ENCODE results near the gene MED17. TPM values are rescaled to one million over a fixed set of nuclear protein-coding genes. Genes with fewer than 3 reads are reported as not detected.

Gene MED17
- total and polyA plus RNA-seq, 10 of the 15 experiments (the other 5 are each of a cell fraction or from before 2014, with no cell fraction given): 7.3 to 38.7 (median 28.3) TPM

DNA sequence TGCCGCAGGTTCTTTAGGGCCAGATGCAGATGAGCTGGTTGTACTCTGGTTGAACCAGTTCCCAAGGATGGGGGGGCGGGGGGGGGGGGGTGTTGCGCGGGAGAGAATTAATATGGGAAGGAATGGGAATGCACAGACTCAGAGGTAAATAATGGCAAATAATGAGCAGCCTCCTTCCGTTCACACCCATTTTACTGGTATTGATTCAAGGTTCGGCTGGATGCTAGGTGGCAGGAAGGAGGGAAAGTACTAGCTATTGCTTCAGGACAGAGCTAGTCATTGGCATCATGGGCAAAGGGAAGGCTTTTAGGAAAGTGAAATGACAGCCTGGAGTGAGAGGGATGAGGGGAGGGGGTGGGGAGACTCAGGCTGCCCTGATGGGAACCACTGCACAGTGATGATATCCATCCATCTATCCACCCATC lies 66.5 kb downstream of the MED17 start, which contains the start of gene VSTM5 (continued):
- TF ChIP-seq, protein P1, sequence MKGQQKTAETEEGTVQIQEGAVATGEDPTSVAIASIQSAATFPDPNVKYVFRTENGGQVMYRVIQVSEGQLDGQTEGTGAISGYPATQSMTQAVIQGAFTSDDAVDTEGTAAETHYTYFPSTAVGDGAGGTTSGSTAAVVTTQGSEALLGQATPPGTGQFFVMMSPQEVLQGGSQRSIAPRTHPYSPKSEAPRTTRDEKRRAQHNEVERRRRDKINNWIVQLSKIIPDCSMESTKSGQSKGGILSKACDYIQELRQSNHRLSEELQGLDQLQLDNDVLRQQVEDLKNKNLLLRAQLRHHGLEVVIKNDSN (IDR thresholded peaks at IDR 0.05; ENCODE audit: borderline replicate concordance, extremely low read length, insufficient read depth, low read depth, low read length): no peak
- TF ChIP-seq E4F1 (IDR thresholded peaks at IDR 0.05; ENCODE audit: borderline replicate concordance, partially characterized antibody): no peak

DNA sequence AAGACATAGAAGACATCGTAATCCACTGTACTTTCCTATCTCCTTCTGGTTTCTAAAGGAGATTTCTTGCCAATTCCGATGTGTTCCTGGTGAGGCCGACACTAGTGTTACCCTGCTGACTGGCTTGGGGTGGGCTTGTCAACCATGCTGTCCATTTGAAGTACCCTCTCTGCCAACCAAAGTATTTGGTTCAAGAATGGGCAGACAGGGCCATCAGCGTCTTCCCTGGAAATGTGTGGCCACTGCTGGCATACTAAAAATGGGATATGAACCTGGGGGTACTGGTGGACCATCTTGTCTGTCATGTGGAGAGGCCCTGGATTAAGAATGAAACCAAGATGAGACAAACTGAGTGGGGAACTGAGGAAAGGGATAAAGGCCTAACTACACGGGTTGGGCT lies 68.2 kb downstream of the MED17 start:
- TF ChIP-seq, protein P2, sequence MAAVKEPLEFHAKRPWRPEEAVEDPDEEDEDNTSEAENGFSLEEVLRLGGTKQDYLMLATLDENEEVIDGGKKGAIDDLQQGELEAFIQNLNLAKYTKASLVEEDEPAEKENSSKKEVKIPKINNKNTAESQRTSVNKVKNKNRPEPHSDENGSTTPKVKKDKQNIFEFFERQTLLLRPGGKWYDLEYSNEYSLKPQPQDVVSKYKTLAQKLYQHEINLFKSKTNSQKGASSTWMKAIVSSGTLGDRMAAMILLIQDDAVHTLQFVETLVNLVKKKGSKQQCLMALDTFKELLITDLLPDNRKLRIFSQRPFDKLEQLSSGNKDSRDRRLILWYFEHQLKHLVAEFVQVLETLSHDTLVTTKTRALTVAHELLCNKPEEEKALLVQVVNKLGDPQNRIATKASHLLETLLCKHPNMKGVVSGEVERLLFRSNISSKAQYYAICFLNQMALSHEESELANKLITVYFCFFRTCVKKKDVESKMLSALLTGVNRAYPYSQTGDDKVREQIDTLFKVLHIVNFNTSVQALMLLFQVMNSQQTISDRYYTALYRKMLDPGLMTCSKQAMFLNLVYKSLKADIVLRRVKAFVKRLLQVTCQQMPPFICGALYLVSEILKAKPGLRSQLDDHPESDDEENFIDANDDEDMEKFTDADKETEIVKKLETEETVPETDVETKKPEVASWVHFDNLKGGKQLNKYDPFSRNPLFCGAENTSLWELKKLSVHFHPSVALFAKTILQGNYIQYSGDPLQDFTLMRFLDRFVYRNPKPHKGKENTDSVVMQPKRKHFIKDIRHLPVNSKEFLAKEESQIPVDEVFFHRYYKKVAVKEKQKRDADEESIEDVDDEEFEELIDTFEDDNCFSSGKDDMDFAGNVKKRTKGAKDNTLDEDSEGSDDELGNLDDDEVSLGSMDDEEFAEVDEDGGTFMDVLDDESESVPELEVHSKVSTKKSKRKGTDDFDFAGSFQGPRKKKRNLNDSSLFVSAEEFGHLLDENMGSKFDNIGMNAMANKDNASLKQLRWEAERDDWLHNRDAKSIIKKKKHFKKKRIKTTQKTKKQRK (IDR thresholded peaks at IDR 0.05; ENCODE audit: low read depth, low read length): no peak
- TF ChIP-seq ZNF384 (IDR thresholded peaks at IDR 0.05; ENCODE audit: borderline replicate concordance, low read depth, low read length): no peak
- TF ChIP-seq, protein P3, sequence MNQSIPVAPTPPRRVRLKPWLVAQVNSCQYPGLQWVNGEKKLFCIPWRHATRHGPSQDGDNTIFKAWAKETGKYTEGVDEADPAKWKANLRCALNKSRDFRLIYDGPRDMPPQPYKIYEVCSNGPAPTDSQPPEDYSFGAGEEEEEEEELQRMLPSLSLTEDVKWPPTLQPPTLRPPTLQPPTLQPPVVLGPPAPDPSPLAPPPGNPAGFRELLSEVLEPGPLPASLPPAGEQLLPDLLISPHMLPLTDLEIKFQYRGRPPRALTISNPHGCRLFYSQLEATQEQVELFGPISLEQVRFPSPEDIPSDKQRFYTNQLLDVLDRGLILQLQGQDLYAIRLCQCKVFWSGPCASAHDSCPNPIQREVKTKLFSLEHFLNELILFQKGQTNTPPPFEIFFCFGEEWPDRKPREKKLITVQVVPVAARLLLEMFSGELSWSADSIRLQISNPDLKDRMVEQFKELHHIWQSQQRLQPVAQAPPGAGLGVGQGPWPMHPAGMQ (IDR thresholded peaks at IDR 0.05; ENCODE audit: borderline replicate concordance): no peak
- no peak for TF ChIP-seq CBX3 (IDR thresholded peaks at IDR 0.05; ENCODE audit: borderline replicate concordance, low read depth)
- TF ChIP-seq POU2F2 (IDR thresholded peaks at IDR 0.05; ENCODE audit: borderline replicate concordance, low read depth, low read length): no peak
- TF ChIP-seq NFYA (IDR thresholded peaks at IDR 0.05; ENCODE audit: borderline replicate concordance, low read depth, low read length): no peak
- TF ChIP-seq NFYB (IDR thresholded peaks at IDR 0.05; ENCODE audit: insufficient read depth, low read depth, low read length): no peak
- TF ChIP-seq SIX5 (IDR thresholded peaks at IDR 0.05; ENCODE audit: low read depth, low read length, severe bottlenecking): no peak
- no peak for TF ChIP-seq RCOR1 (conservative IDR thresholded peaks at IDR 0.05; ENCODE audit: low read depth, low read length)
- SMC1A ChIA-PET (ENCODE audit: uncharacterized antibody, unreplicated experiment): no interaction called here

More for the DNA sequence above, 68.2 kb downstream of the MED17 start:
- H2AFZ ChIP-seq (ENCODE audit: control insufficient read depth, low read depth, low read length): no peak overlapping the region
- H3K4me1 ChIP-seq (ENCODE audit: control insufficient read depth, insufficient read depth, low read length): no peaks in the 10 kb centered on the region
- H3K9me3 ChIP-seq (replicated peaks; ENCODE audit: control insufficient read depth, insufficient read depth, low read length): no peaks in the 10 kb centered on the region
- intact Hi-C loops (cut with micrococcal nuclease; ENCODE audit: unreplicated experiment): no loop called here
- no TSS peak for BruUV-seq (replicated peaks)
- in situ Hi-C loops (cut with MboI): no loop called here
- POLR2A ChIA-PET: no interaction called here
- 26% methylated on average over 5 of the region's 5 CpGs for WGBS (ENCODE audit: insufficient coverage, insufficient replicate concordance, low lambda C conversion rate, missing lambda C conversion rate)
- FAIRE-seq (no peak), DNase-seq (ENCODE audit: low read depth, low spot score) (no peak), ATAC-seq (no peak)
- H4K20me1 ChIP-seq (ENCODE audit: control insufficient read depth, insufficient read depth): no peaks in the 10 kb centered on the region
- peaks cover 0 to 4% of the 10 kb centered on the region in 2 experiments; a peak in 3 of 4 replicates for H3K27me3 ChIP-seq (replicated peaks in 1 of 2; ENCODE audit: control insufficient read depth in 2 of 2, insufficient read depth in 2 of 2, low read length in 1 of 2)
- no peaks in the 10 kb centered on the region for H3K36me3 ChIP-seq (ENCODE audit: control insufficient read depth in 2 of 2, insufficient read depth in 2 of 2, low read length in 1 of 2)
- CTCF ChIA-PET: no interaction called here
- no peaks in the 10 kb centered on the region for H3K79me2 ChIP-seq (ENCODE audit: control insufficient read depth, insufficient read depth, low read length)
- RAD21 ChIA-PET (ENCODE audit: unreplicated experiment): no interaction called here
- no peak overlapping the region for H3K4me2 ChIP-seq (ENCODE audit: control insufficient read depth, insufficient read depth)
- H3K27ac ChIP-seq (ENCODE audit: control insufficient read depth, insufficient read depth): no peak overlapping the region
- H3K4me3 ChIP-seq: no peak overlapping the region
- H3K9ac ChIP-seq (ENCODE audit: control insufficient read depth, insufficient read depth, low read length): no peak overlapping the region

Measured in GM12878 (cell line).